ENCODE measurements around the gene MICU1.

GRCh38 chr10:72462261-72462660 lies 163.6 kb downstream of the MICU1 start:
- TF ChIP-seq CTCF (IDR thresholded peaks at IDR 0.05) (no peak), POLR2A (IDR thresholded peaks at IDR 0.05) (no peak), POLR2AphosphoS5 (IDR thresholded peaks at IDR 0.05) (no peak), EP300 (IDR thresholded peaks at IDR 0.05) (no peak)

All from upper lobe of left lung (tissue), 4 donors.